HFFc6 (cell line): Measurements from ENCODE around the gene MAP3K10. TPM values are rescaled to one million over a fixed set of nuclear protein-coding genes. Genes with fewer than 3 reads are reported as not detected.

Experiments
- DNase-seq: peaks from one replicate; pipeline ENCODE4 v3.0.0-alpha.2; 2018
- H3K27ac Mint-ChIP-seq: 2 replicates; pipeline ENCODE4 v1.8.0; 2020; ENCODE audit warnings: mild to moderate bottlenecking, mixed read lengths
- H3K27me3 Mint-ChIP-seq: 2 replicates; pipeline ENCODE4 v1.8.0; 2021; ENCODE audit warnings: mild to moderate bottlenecking, moderate library complexity, mixed read lengths; ENCODE audit not compliant: insufficient read depth
- H3K36me3 Mint-ChIP-seq: 2 replicates; pipeline ENCODE4 v1.8.0; 2021; ENCODE audit warnings: low read depth, mixed read lengths
- H3K4me1 Mint-ChIP-seq: 2 replicates; pipeline ENCODE4 v1.8.0; 2020; ENCODE audit warnings: low read depth, mixed read lengths
- H3K4me3 Mint-ChIP-seq: 2 replicates; pipeline ENCODE4 v1.8.0; 2020; ENCODE audit warnings: mild to moderate bottlenecking, moderate library complexity, mixed read lengths
- H3K9me3 Mint-ChIP-seq: 2 replicates; pipeline ENCODE4 v1.8.0; 2020; ENCODE audit warnings: mild to moderate bottlenecking, mixed read lengths
- total RNA-seq, 6 experiments: library from RNA; stranded (reverse); fragmentation: NEBNext Ultra II Directional; extraction: Animal tissue kit (Norgen Biotek cat#: 25700); gene quantifications; 2 replicates in 1 of 6; 3 replicates in 5 of 6; pipeline ENCODE4 v1.2.3, GENCODE V29; 2021
- TF ChIP-seq, protein P1 (sequence below): fragments of 200-600 bp; sonication (generic); IDR thresholded peaks from 2 replicates; pipeline ENCODE4 v1.5.0; 2021; ENCODE audit warnings: antibody characterized with exemption, mild to moderate bottlenecking

Gene MAP3K10
- total RNA-seq, 6 experiments from 2014 or later, result 10.7 to 14.9 (median 11.3) TPM

DNA sequence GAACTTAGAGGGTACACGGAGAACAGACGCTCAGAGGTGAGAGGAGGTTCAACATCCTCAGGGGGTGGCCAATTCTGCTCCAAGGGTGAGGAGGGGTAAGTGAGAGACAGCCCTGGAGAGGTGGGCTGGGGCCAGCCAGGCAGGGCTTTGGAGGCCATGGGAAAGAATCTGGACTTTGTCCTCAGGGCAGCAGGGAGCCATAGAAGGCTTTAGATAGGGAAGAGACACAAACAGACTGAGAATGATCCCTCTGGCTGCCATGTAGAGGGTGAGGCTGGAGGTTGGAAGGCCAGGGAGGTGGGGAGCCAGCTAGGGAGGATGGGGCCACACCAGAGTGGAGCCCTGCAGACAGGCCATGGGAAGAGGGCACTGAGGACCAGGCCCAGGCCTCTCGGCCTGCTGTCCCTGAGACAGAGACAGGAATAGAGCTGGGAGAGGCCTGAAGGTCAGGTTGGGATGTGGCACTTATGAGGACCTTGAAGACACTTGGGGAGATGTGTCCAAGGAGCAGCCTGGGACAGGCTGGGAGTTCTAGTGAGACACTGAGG, 64.5 kb downstream of the MAP3K10 start:
- Mint-ChIP-seq H3K4me3 (no peak overlapping the region), H3K27ac (no peak overlapping the region; the same call in 1 of the 2 replicates), H3K36me3 (peaks cover 16% of the 10 kb centered on the region), H3K27me3 (peaks cover 5% of the 10 kb centered on the region), H3K4me1 (peaks cover 5% of the 10 kb centered on the region; the same call in 1 of the 2 replicates), H3K9me3 (no peaks in the 10 kb centered on the region)
- TF ChIP-seq, protein P1, sequence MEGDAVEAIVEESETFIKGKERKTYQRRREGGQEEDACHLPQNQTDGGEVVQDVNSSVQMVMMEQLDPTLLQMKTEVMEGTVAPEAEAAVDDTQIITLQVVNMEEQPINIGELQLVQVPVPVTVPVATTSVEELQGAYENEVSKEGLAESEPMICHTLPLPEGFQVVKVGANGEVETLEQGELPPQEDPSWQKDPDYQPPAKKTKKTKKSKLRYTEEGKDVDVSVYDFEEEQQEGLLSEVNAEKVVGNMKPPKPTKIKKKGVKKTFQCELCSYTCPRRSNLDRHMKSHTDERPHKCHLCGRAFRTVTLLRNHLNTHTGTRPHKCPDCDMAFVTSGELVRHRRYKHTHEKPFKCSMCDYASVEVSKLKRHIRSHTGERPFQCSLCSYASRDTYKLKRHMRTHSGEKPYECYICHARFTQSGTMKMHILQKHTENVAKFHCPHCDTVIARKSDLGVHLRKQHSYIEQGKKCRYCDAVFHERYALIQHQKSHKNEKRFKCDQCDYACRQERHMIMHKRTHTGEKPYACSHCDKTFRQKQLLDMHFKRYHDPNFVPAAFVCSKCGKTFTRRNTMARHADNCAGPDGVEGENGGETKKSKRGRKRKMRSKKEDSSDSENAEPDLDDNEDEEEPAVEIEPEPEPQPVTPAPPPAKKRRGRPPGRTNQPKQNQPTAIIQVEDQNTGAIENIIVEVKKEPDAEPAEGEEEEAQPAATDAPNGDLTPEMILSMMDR, result no peak
- DNase-seq, result no peak

DNA sequence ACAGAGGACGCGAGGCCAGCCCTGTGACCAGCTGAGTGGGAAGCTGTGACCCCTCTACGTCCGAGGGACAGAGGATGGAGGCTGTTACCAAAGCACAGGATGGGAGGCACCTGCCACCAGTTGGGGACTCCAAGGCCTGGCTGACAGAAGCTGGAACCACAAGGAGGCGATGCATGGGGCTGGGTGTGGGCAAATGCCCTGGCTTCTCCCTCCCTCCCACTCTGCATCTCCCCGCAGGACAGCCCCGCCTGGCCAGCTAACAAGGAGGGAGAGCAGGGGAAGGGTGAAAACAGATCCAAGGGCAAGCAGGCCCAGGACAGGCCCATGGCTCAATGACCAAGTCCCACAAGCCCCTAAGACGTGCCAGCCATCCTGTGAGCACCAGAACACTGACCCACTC, 65.3 kb downstream of the MAP3K10 start:
- TF ChIP-seq, protein P1, result no peak
- DNase-seq, result no peak
- peaks cover 18% of the 10 kb centered on the region for H3K36me3 Mint-ChIP-seq
- H3K4me1 Mint-ChIP-seq, result peaks cover 5% of the 10 kb centered on the region; the same call in 1 of the 2 replicates
- H3K27ac Mint-ChIP-seq, result no peak overlapping the region
- no peak overlapping the region for H3K4me3 Mint-ChIP-seq
- no peaks in the 10 kb centered on the region for H3K9me3 Mint-ChIP-seq
- H3K27me3 Mint-ChIP-seq, result peaks cover 5% of the 10 kb centered on the region

DNA sequence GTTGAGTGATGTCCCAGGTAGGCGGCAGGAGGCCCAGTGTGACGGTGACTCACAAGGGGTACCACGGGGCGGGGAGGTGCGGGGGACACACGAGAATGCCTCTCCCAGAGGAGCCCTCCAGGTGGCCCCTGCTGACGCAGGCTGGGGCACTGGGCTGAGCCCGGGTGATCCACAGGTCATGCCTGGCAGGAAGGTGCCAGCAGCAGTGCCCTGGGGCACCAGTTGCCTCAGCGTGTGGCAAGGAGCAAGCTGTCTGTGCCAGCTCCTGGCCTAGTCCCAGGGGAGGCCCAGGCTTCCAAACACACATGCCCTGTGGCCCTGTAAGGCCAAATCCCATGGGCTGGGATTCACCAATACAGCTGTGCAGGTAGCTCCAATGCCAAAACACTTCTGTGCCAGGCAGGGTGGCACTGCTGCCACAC, 65.9 kb downstream of the MAP3K10 start:
- Mint-ChIP-seq H3K27me3 (peaks cover 5% of the 10 kb centered on the region), H3K36me3 (peaks cover 24% of the 10 kb centered on the region), H3K9me3 (no peaks in the 10 kb centered on the region), H3K27ac (no peak overlapping the region), H3K4me1 (peaks cover 5% of the 10 kb centered on the region; the same call in 1 of the 2 replicates), H3K4me3 (no peak overlapping the region)
- TF ChIP-seq, protein P1, result no peak
- no peak for DNase-seq

DNA sequence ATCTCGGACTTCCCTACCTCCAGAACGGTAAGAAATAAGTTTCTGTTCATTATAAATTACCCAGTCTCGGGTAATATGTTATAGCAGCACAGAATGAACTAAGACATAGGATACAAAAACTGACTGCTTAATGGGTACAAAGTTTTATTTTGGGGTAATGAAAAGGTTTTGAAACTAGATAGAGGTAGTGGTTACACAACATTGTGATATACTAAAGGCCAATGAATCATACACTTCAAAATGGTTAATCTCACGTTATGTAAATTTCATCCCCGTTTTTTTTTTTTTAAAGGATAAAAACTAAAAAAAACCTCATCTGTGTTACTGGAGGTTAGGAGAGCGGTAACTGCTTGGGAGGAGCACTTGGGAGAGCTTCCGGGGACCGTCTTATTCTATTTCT, 70.4 kb downstream of the MAP3K10 start:
- peaks cover 15% of the 10 kb centered on the region; the same call in 1 of the 2 replicates for H3K36me3 Mint-ChIP-seq
- no peak for DNase-seq
- no peak overlapping the region for H3K4me3 Mint-ChIP-seq
- TF ChIP-seq, protein P1, result no peak
- H3K27me3 Mint-ChIP-seq, result peaks cover 3% of the 10 kb centered on the region; the same call in 1 of the 2 replicates
- H3K9me3 Mint-ChIP-seq, result no peaks in the 10 kb centered on the region
- peaks cover 5% of the 10 kb centered on the region; the same call in 1 of the 2 replicates for H3K4me1 Mint-ChIP-seq
- no peak overlapping the region for H3K27ac Mint-ChIP-seq

DNA sequence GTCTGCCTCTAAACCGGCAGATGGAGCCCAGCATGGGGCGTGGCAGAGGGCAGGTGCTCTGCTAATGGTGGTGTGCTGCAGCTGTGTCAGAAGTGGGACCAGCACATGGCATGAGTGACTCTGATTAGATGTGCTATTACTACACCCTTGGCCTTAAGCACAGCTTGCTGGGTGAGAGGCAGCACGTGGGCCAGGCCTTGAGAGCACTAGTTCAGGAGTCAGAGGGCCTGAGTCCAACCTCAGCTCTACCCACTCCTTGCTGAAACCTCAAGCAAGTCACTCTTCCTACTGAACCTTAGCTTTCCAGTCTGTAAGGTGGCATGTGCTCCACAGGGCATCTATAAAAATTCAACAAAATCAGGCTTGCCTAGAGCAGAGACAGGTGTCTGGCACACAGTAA, 71.2 kb downstream of the MAP3K10 start:
- Mint-ChIP-seq H3K4me1 (peaks cover 3% of the 10 kb centered on the region; the same call in 1 of the 2 replicates), H3K36me3 (peaks cover 15% of the 10 kb centered on the region; the same call in 1 of the 2 replicates), H3K27ac (no peak overlapping the region), H3K9me3 (no peaks in the 10 kb centered on the region), H3K4me3 (no peak overlapping the region), H3K27me3 (peaks cover 1% of the 10 kb centered on the region; the same call in 1 of the 2 replicates)
- TF ChIP-seq, protein P1, result no peak
- no peak for DNase-seq
